Iris pigment epithelial cell (primary cell): ENCODE data around the gene CD151.

Experiments
- DNase-seq: peaks from one replicate; pipeline ENCODE4 v3.0.0-alpha.2; 2011; ENCODE audit warnings: low read depth

Gene CD151

DNA sequence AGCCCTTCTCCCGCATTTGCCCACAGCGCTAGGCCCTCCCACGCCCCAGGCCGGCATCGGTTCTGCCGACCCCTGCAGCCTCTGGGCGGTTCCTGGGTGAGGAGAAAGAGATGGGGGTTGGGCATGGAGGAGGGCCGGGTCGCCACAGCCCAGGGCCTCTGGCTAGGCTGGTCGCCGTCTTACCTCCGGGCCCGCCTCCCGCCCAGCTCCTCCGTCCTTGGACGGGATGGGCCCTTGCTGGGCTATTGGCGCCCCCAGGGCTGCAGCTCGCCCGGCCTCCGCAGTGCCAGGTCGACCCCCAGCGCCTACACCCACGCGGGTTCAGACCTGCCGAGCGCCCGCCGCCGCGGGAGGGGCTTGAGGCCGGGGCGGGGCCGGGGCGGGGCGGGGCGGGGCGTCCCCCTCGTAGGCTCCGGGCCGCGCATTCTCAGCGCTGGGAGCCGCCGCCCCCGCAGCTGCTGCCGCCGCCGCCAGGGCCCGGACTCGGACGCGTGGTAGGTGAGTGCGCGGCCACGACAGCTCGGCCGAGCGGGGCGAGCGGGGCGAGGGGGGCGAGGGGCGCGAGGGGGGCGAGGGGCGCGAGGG, at the start of gene CD151:
Gene CD151, plus strand, starts transcription at position 424 of the 585 bp plus-strand sequence. CDS start 3,118 bp downstream, outside the sequence.
- peak; percentile 57 for DNase-seq

DNA sequence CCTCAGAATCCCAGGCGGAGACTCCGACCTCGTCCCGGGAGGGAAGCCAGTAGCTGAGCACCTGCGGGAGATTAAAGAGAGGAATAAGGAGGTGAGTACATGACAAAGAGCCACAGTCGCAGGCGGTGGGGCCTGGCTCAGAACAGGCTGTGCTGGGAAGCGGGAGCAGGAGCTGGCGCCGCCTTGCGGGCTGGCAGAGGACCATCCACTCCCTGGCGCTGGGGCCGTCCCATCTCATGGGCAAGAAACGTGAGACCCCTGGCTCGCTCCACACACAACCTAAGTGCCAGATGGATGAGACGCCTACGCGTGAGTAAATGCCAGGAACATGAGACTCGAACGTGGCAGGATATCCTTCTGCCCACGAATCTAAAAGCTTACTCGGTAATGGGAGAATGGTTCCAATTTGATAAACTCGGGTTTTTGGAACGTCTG, 49.2 kb upstream of the CD151 start:
- peak; percentile 80 for DNase-seq

DNA sequence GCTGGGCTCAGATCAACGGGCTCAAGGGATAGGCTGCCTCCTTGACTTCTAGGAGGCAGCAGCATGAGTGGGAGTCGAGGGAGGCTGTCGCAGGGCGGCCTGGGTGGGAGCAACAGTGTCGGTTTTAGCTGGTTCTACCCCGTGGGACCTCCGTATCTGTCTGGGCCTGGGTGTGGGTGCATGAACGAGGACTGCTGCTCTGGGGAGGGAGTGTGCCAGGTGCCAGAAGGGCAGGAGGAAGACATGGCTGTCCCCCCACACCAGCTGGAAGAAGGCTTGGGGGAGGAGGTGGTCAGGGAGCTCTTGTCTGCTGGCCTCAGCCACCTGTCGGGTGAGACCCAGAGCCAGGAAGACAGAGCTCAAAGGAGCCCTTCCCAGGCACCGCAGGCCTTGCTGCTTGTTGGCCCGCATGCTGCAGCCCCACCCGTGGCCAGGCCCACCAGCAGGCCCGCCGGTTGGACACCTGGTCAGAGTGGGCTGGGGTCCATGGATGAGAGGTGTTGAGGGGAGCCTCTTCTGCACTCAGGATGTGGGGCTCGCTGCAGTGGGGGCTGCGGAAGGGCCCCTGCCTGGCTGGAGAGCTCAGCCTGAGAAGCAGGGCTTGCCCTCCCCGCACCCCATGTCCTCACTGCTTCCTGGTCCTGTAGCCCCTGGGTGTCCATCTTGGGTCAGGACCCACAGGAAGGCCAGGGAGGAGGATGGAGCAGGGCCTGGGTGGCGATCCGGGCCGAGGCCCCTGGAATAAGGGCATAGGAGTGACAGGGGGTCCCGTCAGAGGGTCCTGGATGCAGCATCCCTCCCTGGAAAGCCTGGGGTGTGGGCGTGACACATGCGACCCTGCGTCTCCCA, 46.3 kb upstream of the CD151 start:
- no peak for DNase-seq

DNA sequence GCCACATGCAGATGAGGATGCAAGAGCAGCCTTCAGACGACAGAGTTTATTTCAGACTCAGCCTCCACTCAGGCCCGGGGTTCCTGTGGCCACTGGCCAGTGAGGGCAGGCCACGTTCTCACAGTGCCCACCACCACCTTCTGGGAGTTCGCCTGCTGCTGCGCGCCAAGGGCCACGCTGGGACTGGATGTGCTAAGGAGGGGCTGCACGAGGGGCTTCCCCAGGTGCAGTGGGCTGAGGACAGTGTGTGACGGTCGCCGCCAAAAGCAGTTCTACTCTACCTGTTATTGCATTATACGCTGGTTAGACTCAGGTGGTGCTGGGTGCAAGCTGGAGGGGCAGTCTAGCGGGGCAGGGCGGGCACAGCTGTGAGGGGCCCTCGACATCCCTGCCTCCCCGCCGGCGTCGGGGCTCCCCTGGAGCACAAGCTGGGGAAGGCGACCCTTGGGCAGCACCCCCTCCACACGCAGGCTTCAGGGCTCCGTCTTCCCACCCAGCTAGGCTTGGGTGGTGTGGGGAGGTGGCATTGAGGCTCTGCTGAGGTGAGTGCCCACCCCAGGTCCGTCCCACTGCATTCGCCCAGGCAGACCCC, 45.6 kb upstream of the CD151 start:
- no peak for DNase-seq

DNA sequence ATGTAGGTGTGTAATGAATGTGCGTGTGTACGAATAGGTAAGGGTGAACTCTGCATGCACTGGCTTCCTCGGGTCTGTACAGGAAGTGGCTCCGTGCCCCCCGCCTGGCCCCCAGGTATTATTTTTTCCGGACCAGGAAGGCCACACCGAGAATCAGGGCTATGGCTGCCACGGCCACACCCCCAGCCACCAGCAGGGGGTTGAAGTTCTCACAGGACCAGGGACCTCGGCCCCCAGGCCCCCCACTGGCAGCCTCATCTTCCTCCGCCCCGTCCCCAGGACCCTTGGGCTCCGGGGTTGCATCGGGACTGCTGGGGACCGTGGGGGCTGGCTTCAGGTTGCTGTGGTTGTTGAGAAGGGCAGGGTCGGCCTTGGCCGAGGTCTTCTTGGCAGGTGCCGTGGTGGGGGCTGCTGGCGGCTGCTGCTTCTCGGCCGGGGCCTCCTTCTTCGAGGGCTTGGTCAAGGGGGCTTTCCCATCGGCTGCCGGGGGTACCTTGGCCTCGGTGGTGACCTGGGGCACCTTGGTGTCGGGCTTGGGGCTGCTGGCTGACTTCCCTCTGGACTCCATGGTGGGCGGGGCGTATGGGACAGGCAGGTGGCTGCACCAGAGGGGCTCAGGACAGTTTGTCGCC, 44.6 kb upstream of the CD151 start:
- no peak for DNase-seq

DNA sequence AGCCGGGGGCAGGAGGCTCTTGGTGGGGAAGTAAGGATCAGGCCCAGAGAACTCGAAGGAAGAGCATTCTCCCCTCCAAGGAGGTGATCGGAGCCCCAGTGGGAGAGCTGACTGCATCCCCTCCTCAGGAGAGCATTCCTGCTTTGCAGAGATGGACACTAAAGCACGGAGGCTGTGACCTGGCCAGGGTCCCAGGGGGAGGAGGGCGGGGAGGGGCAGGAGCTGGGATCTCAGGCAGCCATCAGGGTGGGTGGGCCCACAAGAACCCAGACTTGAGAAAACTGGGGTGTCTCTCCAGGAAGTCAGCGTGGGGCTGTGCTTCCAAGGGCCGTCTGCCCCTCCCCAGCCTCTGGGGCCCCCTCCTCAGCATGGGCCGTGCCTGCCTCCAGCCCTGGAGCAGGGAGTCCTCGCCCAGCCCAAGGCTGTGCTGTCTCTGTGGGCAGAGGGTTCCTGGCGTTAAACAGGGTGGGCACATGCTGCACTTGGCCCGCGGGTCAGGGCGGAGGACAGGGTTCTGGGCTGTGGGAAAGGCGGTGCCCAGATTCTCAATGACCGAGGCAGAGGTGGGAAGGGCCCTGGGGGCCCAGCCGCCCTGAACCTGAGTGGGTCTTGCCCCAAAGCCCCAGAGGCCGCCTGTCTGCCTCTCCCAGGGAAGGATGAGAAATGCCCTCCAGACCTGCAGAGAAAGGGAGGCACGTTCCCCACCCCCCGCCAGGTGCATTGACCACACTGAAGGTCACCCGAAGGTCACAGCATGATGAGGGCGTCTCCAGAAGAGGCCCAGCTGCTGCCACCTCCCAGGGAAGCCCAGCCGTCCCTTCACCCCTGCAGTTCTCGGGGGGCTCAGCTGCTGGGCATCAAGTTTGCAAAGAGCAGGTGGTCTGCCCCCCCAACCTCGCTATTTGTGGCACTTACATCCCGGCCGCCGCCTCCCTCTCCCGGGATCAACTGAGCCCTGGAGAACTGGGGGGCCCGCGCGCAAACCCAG, 43.5 kb upstream of the CD151 start:
- DNase-seq = no peak

DNA sequence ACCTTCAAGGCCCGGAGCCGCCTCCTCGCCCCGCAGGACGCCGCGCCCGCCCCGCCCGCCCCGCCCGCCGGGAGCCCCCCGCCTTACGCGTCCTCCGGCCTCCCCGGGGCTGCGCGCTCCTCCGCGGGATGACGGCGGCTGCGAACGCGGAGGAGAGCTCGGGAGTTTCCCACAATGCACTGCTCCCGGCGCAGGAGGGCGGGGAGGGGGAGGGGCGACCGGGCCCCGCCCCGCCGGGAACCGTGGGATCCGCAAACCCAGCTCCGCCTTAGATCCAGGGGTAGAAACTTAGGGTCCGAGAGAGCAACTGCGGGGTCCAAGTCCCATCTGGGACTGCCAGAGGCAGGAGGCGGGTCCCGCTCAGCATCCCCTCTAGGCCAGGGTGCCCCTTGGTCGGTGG, 42.8 kb upstream of the CD151 start, which contains the start of gene CEND1:
Gene CEND1, minus strand, starts transcription at position 148 of the 400 bp plus-strand sequence. CDS start 1,514 bp downstream, outside the sequence.
- DNase-seq = peak; percentile 40

DNA sequence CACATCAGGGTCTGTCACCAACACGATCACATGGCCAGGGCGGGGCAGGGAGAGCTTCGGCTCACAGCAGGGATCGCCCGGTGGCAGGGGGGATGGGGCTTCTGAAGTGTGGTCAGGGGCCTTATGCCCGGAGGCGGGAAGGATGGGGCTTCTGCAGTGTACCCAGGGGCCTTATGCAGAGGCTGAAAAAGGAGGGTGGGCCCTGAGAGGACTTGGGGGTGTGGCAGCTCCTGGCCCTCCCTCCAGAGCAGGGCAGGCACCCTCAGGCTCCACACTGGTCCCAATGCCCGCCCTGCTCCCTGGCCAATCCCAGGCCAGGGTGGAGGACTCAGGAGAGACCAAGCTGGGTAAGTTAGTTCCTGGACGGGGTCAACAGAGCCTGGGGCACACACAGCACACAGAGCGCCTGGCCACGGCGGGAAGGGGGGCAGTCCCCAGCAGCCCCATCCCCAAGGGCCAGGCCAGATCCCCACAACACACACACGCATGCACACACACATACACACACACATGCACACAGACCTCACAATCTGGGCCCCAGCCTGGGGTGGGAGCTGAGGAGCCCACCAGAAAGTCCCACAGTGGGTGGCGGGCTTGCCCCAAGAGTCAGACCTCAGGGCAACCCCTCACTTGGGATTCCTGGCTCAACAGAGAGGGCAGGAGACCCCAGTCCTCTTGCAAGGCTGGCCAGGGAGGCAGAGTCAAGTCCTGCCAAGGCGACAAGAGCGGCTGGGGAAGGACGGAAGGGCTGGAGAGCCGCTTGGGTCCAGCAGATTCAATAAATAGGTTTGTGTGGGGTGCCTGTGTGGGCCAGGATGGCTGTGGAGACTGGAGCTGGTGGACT, 41.8 kb upstream of the CD151 start:
- no peak for DNase-seq

DNA sequence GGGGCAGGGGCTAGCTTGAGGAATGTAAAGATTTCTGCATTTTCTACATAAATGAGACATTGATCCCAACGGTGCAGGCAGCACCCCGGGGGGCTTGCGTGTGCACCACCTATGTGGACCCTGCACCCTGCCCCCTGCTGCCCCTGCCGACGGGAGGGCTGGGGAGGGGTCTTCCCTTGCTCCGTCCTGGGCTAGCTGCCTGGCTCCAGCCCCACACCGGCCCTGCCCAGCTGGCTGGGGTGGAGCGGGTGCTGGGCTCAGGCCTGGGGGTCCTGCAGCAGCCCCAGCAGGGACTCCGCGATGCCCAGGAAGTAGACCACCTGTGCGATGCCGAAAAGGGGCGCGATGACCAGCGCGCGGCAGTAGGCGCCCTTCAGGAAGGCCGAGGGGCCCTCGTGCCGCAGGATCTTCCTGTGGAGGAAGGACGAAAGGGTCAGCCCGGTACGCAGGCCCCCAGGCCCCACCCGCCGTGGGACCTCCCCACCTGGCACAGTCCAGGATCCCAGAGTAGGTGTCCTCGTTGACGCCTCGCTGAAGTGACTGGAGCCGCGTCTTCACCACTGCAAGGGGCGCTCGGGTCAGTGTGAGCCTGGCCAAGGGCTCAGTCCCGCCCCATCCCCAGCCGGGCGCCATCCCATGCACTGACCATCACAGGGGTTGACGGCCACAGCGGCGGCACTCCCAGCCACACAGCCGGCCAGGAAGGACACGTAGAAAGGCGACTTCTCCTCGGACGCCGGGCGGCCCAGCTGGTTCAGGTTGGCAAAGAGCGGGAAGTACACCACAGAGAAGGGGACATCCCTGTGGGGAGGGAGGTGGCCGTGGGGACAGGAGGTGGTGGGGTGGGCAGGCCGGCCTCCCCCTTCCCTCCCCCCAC, 40.9 kb upstream of the CD151 start:
- no peak for DNase-seq

DNA sequence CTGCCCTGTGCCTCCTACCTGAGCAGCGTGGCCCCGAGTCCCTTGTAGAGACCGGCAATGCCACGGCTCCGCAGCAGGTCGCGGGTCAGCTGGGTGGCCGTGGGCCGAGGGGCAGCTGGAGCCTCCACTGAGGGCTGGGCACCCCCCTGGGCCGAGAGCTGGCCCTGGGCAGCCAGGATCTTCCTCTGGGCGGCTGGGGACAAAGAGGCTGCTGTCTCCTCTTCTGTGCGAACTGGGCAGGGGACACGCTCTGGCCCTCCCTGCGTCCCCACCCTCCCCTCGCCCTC, 40.3 kb upstream of the CD151 start:
- DNase-seq = no peak

DNA sequence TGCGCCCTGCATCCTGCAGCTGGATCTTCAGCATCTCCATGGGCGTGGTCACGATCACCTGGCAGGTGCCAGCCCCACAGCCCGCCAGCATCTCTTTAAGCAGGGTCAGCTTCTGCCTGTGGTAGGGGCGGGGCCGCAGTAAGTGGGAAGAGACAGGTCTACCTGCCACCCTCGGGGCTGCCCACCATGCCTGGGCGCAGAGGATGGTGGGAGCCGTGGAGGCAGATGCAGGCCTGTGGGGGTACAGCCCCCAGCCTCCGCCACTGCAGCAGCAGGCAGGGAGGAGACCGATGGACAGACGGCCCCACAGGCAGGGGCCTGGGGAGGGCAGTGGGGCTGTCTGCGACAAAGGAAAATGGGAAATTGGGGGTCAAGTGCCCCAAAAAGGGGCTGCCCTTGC, 39.9 kb upstream of the CD151 start:
- DNase-seq = no peak

DNA sequence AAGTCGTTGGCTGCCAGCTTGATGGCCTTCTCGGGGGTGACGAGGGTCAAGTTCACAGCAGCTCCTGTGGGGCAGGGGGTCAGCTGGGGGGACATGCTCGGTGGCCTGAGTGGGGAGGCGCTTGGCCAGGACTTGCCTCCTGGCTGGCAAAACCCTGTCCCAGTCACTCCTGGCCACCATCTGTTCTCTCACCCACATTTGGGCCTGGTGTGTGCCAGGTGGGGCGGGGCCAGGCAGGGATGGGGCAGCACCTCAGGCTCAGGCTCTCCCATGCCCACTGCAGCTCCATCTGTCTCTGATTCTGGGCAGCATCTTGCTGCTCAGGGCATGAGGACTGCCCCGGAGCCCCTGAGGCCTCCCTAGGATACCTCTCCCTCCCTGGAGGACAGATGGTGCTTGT, 39.2 kb upstream of the CD151 start:
- DNase-seq = no peak

DNA sequence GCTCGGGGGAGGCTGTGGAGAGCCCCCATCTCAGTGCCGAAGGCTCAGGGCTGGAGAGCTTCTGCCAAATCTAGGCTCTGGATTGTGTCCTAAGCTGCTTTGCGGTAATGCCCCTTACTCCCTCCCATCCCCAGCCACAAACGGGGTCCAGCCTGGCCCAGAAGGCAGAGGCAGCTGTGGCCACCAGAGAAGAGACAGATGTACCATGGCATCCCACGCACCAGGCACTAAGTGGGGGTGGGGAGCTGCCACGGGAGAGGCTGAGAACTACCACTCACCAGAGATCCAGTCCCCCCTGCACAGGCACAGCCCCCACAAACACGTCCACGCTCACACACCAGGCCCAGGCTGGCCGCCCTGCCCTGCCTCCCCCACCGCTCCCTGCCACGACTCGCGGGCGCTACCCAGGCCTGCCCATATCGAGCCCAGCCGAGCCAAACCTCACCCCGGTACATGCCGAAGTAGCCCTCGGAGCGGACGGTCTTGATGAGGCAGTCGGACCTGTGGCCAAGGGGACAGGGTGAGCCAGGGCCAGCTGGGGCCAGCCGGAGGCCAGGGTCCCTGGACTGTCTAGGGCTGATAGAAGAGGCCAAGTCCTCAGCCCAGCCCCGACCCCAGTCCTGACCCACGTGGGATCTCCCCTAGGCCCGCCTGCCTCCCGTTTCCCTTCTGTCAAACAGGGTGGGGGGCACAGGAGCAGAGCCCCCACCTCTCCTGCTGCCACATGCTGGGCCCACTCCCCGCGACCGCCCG, 38.6 kb upstream of the CD151 start:
- DNase-seq = no peak

DNA sequence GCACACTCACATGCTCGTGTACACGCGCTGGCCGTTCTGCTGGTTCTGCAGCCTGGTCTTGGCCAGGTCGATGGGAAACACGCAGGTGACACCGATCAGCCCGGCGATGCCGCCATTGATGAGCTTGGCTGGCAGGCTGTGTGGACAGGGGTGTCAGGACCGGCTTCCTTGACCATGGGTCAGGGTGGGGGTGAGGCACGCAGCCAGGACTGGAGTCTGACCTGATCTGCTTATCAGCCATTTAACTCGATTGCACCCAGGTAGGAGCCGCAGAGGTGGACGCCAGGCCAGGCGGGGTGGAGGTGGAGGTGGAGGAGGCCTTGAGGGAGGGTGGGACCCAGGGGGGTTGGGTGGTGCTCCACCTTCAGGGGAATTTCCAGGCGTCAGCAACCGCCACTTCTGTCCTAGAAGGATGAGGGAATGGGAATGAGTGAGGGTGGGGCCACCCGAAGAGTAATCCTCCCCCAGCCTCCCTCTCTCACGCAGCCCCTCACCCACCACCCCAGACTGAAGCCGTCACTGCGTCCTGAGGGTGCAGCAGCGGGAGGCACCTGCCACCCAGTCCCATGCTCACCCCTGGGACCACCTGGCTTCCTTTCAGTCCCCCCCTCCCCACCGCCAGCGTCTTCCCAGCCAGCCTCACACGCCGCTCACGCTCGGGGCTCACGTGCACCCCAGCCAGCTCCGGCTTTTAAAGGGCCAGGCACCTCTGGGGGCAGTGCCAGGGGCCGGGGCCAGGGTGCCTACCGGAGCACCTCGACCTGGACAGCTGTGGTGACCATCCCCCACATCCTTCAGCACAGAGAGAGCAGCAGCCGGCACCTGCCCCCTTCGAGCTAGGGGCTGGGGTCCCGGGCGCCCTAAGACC, 37.8 kb upstream of the CD151 start:
- DNase-seq = no peak

DNA sequence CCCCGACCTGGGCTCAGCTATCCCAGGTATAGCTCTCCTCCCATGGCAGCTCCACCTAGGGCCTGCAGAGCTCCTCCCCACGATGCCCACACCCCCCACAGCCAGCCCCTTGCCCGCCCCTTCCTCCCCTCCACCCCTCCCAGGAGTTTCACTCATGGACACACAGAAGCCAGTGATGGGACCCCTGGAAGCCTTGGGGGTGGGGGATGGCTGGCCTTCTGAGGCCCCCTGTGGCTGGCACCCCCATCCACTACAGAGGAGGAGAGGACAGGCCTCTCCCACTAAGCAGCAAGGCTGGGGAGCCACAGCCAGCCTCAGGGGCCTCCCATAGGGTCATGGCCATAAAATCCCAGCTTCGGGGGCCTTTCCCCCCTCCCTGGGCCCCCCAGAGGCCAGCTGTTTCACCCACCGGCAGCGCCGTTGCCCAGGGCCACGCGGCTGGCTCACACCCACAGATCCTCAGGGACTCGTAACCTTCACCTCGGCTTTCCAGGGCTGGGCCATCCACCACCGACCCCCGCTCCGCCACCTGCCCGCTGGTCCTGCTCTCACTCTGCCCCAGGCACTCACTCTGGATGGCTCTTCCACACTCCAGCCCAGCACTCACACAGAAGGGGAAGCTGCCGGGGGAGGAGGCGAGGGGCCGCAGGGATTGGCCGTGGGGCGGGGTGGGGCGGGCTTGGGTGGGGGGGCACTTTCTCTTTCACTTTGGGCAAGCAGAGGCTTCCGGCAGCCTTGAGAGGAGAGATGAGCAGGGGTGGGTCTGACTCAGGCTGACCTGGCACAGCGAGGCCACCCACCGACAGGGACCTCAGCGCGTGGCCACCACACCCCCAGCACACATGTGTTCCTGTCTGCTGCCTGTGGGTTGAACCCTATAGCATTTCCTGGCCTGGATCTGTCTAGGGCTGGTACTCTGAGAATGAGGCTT, 36.9 kb upstream of the CD151 start:
- DNase-seq = peak; percentile 87

DNA sequence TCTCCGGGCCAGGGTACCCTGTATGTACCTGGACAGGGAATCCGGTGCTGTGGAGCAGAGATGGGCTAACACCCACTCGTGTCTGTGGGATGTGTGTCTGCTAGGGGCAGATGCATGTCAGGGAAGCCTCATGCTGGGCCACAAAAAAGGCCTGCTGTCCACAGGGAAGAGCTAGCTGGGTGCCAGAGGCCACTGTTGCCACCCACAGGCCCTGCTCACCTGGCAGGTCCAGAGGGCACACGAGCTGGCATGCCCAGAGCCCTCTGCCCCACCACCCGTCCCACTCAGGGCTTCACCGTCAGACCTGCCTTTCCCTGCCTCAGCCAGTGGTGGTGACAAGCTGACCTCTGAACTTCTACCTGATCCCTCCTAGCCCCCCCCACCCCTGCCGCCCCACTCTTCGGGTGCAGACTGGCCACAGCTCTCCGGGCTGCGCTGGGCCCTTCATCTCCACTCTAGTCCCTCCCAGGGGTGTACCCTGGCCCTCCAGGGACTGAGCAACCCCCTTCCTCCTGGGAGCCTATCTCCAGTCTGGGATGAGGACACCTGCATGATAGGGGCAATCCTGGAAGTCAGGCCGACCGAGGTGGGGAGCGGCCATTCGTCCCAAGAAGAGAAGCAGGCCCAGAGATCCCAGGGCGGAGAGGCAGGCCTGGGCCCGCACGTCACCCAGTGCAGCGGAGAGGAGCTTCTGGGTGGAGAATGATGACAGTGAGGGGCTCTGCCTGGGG, 36.0 kb upstream of the CD151 start:
- no peak for DNase-seq
